Hepatocyte (in vitro differentiated cells): Measurements from ENCODE around the gene GABBR1. TPM values are rescaled to one million over a fixed set of nuclear protein-coding genes. Genes with fewer than 3 reads are reported as not detected.

Experiments
- DNase-seq: peaks from one replicate; pipeline ENCODE4 v3.0.0-alpha.2; 2016; ENCODE audit warnings: low spot score
- H2AFZ ChIP-seq: fragments of 200-600 bp; sonication (generic); 2 replicates; pipeline ENCODE4 v1.6.0; 2016; ENCODE audit warnings: antibody characterized with exemption, mild to moderate bottlenecking
- H3K27ac ChIP-seq: fragments of 200-600 bp; sonication (generic); 2 replicates; pipeline ENCODE4 v1.5.1; 2016; ENCODE audit warnings: mild to moderate bottlenecking
- H3K27me3 ChIP-seq: fragments of 200-600 bp; sonication (generic); 2 replicates; pipeline ENCODE4 v1.6.1; 2016
- H3K36me3 ChIP-seq: fragments of 200-600 bp; sonication (generic); replicated peaks from 2 replicates; pipeline ENCODE4 v1.5.1; 2016; ENCODE audit warnings: low read depth; ENCODE audit not compliant: insufficient read depth
- H3K4me1 ChIP-seq: fragments of 200-600 bp; sonication (generic); 2 replicates; pipeline ENCODE4 v1.5.1; 2016; ENCODE audit warnings: mild to moderate bottlenecking, moderate library complexity; ENCODE audit not compliant: insufficient read depth
- H3K4me2 ChIP-seq: fragments of 200-600 bp; sonication (generic); 2 replicates; pipeline ENCODE4 v1.6.0; 2016
- H3K4me3 ChIP-seq: fragments of 200-600 bp; sonication (generic); 2 replicates; pipeline ENCODE4 v1.5.1; 2016; ENCODE audit warnings: mild to moderate bottlenecking
- H3K79me2 ChIP-seq: fragments of 200-600 bp; sonication (generic); 2 replicates; pipeline ENCODE4 v1.6.0; 2017; ENCODE audit warnings: mild to moderate bottlenecking
- H3K9me2 ChIP-seq: fragments of 200-600 bp; sonication (generic); replicated peaks from 2 replicates; pipeline ENCODE4 v1.6.0; 2017; ENCODE audit warnings: mild to moderate bottlenecking; ENCODE audit not compliant: insufficient read depth
- H3K9me3 ChIP-seq: fragments of 200-600 bp; sonication (generic); 2 replicates; pipeline ENCODE4 v1.5.1; 2016; ENCODE audit warnings: low read depth, mild to moderate bottlenecking
- H4K20me1 ChIP-seq: fragments of 200-600 bp; sonication (generic); 2 replicates; pipeline ENCODE4 v1.6.0; 2016; ENCODE audit warnings: mild to moderate bottlenecking; ENCODE audit not compliant: insufficient read depth, poor library complexity, severe bottlenecking
- CTCF ChIP-seq: fragments of 200-600 bp; sonication (generic); IDR thresholded peaks from 2 replicates; pipeline ENCODE4 v1.5.1; 2016; ENCODE audit warnings: antibody characterized with exemption, mild to moderate bottlenecking; ENCODE audit not compliant: poor library complexity
- EZH2 ChIP-seq: fragments of 200-600 bp; sonication (generic); IDR thresholded peaks from 2 replicates; pipeline ENCODE4 v1.6.1; 2016; ENCODE audit warnings: antibody characterized with exemption, mild to moderate bottlenecking, borderline replicate concordance
- EZH2phosphoT487 ChIP-seq: fragments of 200-600 bp; sonication (generic); IDR thresholded peaks from one replicate; pipeline ENCODE4 v1.6.1; 2018; ENCODE audit warnings: antibody characterized with exemption, mild to moderate bottlenecking, low read depth, moderate library complexity; ENCODE audit not compliant: unreplicated experiment, severe bottlenecking
- WGBS: methylation state at CpG from one replicate; pipeline ENCODE4 v1.1.6; 2016; ENCODE audit warnings: low lambda C conversion rate; ENCODE audit errors: missing lambda C conversion rate; 5-methylcytosine and 5-hydroxymethylcytosine counted together
- polyA plus RNA-seq: library from polyadenylated mRNA; unstranded; fragments of >200 nt; fragmentation: Nextera tagmentation; extraction: Ambion mirVana; gene quantifications from 2 replicates; pipeline ENCODE4 v1.2.1, GENCODE V29; 2016
- total RNA-seq: library from RNA; depleted of rRNA; stranded (reverse); fragments of >200 nt; gene quantifications from 2 replicates; pipeline ENCODE4 v1.2.3, GENCODE V29; 2014

The GABBR1 gene
- total and polyA plus RNA-seq, 2 experiments from 2014 or later = 9.9 to 11.3 TPM

DNA sequence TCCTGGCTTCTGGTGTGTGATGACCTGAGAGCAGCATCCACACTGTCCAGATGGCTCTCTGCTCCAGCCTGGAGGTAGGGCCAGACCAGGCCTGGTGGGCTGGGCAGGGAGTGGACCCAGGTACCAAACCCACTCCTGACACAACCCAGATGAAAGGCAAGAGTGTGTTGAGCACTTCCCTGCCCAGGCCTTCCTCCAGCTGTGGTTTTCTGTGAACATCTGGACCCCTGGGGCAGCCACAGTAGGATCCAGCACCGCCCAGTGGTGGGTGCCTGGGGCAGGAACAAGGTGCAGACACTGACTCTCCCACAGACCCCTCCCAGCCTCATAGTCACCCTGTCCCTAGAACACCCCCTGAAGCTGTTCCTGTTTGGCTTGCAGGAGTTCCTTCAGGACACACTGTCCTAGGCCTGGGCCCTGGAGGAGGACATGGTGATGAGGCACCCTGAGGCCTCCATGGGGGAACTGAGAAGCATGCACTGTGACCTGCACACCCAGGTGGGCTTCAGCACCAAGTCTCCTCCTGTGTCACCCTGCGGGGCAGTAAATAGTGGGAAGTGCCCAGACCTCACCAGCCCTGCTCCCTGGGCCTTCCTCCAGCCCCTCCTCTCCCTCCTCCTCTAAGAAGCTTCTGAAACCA lies 102.2 kb downstream of the GABBR1 start:
- Histone ChIP-seq H3K36me3 (no peaks in the 10 kb centered on the region), H4K20me1 (no peaks in the 10 kb centered on the region), H3K4me2 (no peak overlapping the region), H3K9me3 (no peaks in the 10 kb centered on the region), H3K79me2 (no peaks in the 10 kb centered on the region), H2AFZ (no peak overlapping the region), H3K27me3 (no peaks in the 10 kb centered on the region), H3K27ac (no peak overlapping the region), H3K9me2 (no peaks in the 10 kb centered on the region), H3K4me3 (no peak overlapping the region), H3K4me1 (no peaks in the 10 kb centered on the region)
- WGBS = 100% methylated on average over 2 of the region's 2 CpGs
- TF ChIP-seq EZH2phosphoT487 = no peak
- no peak for TF ChIP-seq CTCF
- TF ChIP-seq EZH2 = no peak
- no peak for DNase-seq

- no peak overlapping the region for H3K4me3 ChIP-seq
- no peaks in the 10 kb centered on the region for H3K36me3 ChIP-seq
- TF ChIP-seq EZH2 (no peak), EZH2phosphoT487 (no peak), CTCF (no peak)
- no peaks in the 10 kb centered on the region for H3K27me3 ChIP-seq
- no peak overlapping the region for H2AFZ ChIP-seq
- no peaks in the 10 kb centered on the region for H3K9me3 ChIP-seq
- no peaks in the 10 kb centered on the region for H3K4me1 ChIP-seq
- no peak for DNase-seq
- no peaks in the 10 kb centered on the region for H4K20me1 ChIP-seq
- no peak overlapping the region for H3K27ac ChIP-seq
- no peak overlapping the region for H3K4me2 ChIP-seq
- no peaks in the 10 kb centered on the region for H3K79me2 ChIP-seq
- 89% methylated on average over 3 of the region's 3 CpGs for WGBS
- H3K9me2 ChIP-seq = no peaks in the 10 kb centered on the region
Measured at GRCh38 chr6:29529956-29530355, 103.0 kb downstream of the GABBR1 start.

GRCh38 chr6:29528988-29529560 lies 103.9 kb downstream of the GABBR1 start:
- TF ChIP-seq EZH2phosphoT487 = no peak
- TF ChIP-seq EZH2 = no peak
- no peak for TF ChIP-seq CTCF
- Histone ChIP-seq H3K27me3 (no peaks in the 10 kb centered on the region), H2AFZ (no peak overlapping the region), H3K4me3 (no peak overlapping the region), H3K36me3 (no peaks in the 10 kb centered on the region), H3K79me2 (no peaks in the 10 kb centered on the region), H3K9me2 (no peaks in the 10 kb centered on the region), H3K9me3 (no peaks in the 10 kb centered on the region), H3K27ac (no peak overlapping the region), H3K4me1 (no peaks in the 10 kb centered on the region), H3K4me2 (no peak overlapping the region), H4K20me1 (no peaks in the 10 kb centered on the region)
- no peak for DNase-seq
- WGBS = 94% methylated on average over 2 of the region's 2 CpGs
